ENCODE measurements around the gene PLXNA2.

Gene PLXNA2

GRCh38 chr1:208166340-208167138 lies 77.6 kb downstream of the PLXNA2 start:
- in situ Hi-C loops (cut with HindIII; ENCODE audit: low sequenced_read_pairs), result no loop called here

- in situ Hi-C loops (cut with HindIII; ENCODE audit: low sequenced_read_pairs), result no loop called here
Measured at GRCh38 chr1:208165659-208166058, 78.5 kb downstream of the PLXNA2 start.

- in situ Hi-C loops (cut with HindIII; ENCODE audit: low sequenced_read_pairs), result no loop called here
Measured at GRCh38 chr1:208164609-208165008, 79.6 kb downstream of the PLXNA2 start.

- in situ Hi-C loops (cut with HindIII; ENCODE audit: low sequenced_read_pairs), result no loop called here
Measured at GRCh38 chr1:208163539-208163938, 80.6 kb downstream of the PLXNA2 start.

GRCh38 chr1:208162903-208163302 lies 81.3 kb downstream of the PLXNA2 start:
- in situ Hi-C loops (cut with HindIII; ENCODE audit: low sequenced_read_pairs), result no loop called here

GRCh38 chr1:208161656-208162375 lies 82.4 kb downstream of the PLXNA2 start:
- in situ Hi-C loops (cut with HindIII; ENCODE audit: low sequenced_read_pairs), result no loop called here

GRCh38 chr1:208161005-208161404 lies 83.2 kb downstream of the PLXNA2 start:
- in situ Hi-C loops (cut with HindIII; ENCODE audit: low sequenced_read_pairs), result no loop called here

- in situ Hi-C loops (cut with HindIII; ENCODE audit: low sequenced_read_pairs), result no loop called here
Measured at GRCh38 chr1:208160259-208160819, 83.8 kb downstream of the PLXNA2 start.

GRCh38 chr1:208159555-208160258 lies 84.5 kb downstream of the PLXNA2 start:
- in situ Hi-C loops (cut with HindIII; ENCODE audit: low sequenced_read_pairs), result no loop called here

GRCh38 chr1:208158640-208159554 lies 85.3 kb downstream of the PLXNA2 start:
- in situ Hi-C loops (cut with HindIII; ENCODE audit: low sequenced_read_pairs), result no loop called here

GRCh38 chr1:208157769-208158168 lies 86.4 kb downstream of the PLXNA2 start:
- in situ Hi-C loops (cut with HindIII; ENCODE audit: low sequenced_read_pairs), result no loop called here

GRCh38 chr1:208156741-208157140 lies 87.4 kb downstream of the PLXNA2 start:
- in situ Hi-C loops (cut with HindIII; ENCODE audit: low sequenced_read_pairs), result no loop called here

- in situ Hi-C loops (cut with HindIII; ENCODE audit: low sequenced_read_pairs), result no loop called here
Measured at GRCh38 chr1:208156310-208156709, 87.9 kb downstream of the PLXNA2 start.

GRCh38 chr1:208154679-208155642 lies 89.2 kb downstream of the PLXNA2 start:
- in situ Hi-C loops (cut with HindIII; ENCODE audit: low sequenced_read_pairs), result no loop called here

GRCh38 chr1:208154040-208154439 lies 90.1 kb downstream of the PLXNA2 start:
- in situ Hi-C loops (cut with HindIII; ENCODE audit: low sequenced_read_pairs), result no loop called here

GRCh38 chr1:208153386-208153785 lies 90.8 kb downstream of the PLXNA2 start:
- in situ Hi-C loops (cut with HindIII; ENCODE audit: low sequenced_read_pairs), result no loop called here

- in situ Hi-C loops (cut with HindIII; ENCODE audit: low sequenced_read_pairs), result no loop called here
Measured at GRCh38 chr1:208151728-208152598, 92.2 kb downstream of the PLXNA2 start.

GRCh38 chr1:208150833-208151458 lies 93.2 kb downstream of the PLXNA2 start:
- in situ Hi-C loops (cut with HindIII; ENCODE audit: low sequenced_read_pairs), result no loop called here
